Panc1 (cell line): Measurements from ENCODE around the gene ALOXE3. TPM values are rescaled to one million over a fixed set of nuclear protein-coding genes. Genes with fewer than 3 reads are reported as not detected.
A peak's percentile ranks its signal among the peaks of the same experiment; 100 is the strongest.

Source experiments
- ATAC-seq: fragments of 200-7000 bp; cut with Tn5 transposase; 2 replicates; pipeline ENCODE4 v1.9.1; 2020; ENCODE audit warnings: mild to moderate bottlenecking, moderate library complexity
- BruUV-seq: library from RNA; stranded (reverse); fragments of 400-500 nt; replicated peaks from 2 replicates; lab custom pipeline; 2021; lab: Mats Ljungman, UMichigan
- CTCF ChIA-PET: fragments of 300-600 bp; sonication (Branson Sonifier 250); formaldehyde crosslinking; loops from one replicate; lab custom pipeline; 2022; ENCODE audit warnings: antibody characterized with exemption; lab: Charles Lee
- POLR2A ChIA-PET: fragments of 300-600 bp; sonication (Branson Sonifier 250); formaldehyde crosslinking; loops from one replicate; lab custom pipeline; 2022; ENCODE audit warnings: antibody characterized with exemption; lab: Charles Lee
- DNase-seq: peaks from one replicate; pipeline ENCODE4 v3.0.0-alpha.2; 2010; ENCODE audit warnings: low read depth, low spot score
- H3K27ac ChIP-seq: 2 replicates; pipeline ENCODE4 v1.5.1; 2011; ENCODE audit warnings: mild to moderate bottlenecking, low read length, inconsistent platforms
- H3K27me3 ChIP-seq: fragments of 200-500 bp; sonication (Bioruptor generic); 2 replicates; pipeline ENCODE4 v1.6.0; 2014; ENCODE audit warnings: low read length, inconsistent platforms; ENCODE audit not compliant: control insufficient read depth, insufficient read depth
- H3K36me3 ChIP-seq: fragments of 200-500 bp; sonication (Bioruptor generic); 2 replicates; pipeline ENCODE4 v1.5.1; 2014; ENCODE audit warnings: inconsistent platforms, mild to moderate bottlenecking, low read length, moderate library complexity; ENCODE audit not compliant: control insufficient read depth, insufficient read depth
- H3K4me1 ChIP-seq: 2 replicates; pipeline ENCODE4 v1.5.1; 2011; ENCODE audit warnings: inconsistent platforms, mild to moderate bottlenecking, low read length, moderate library complexity; ENCODE audit not compliant: control insufficient read depth, insufficient read depth
- H3K4me3 ChIP-seq, 2 experiments: 2 replicates each; pipeline ENCODE4 v1.5.1; 2011 to 2012; ENCODE audit warnings: low read depth in 2 of 2, low read length in 2 of 2, mild to moderate bottlenecking in 2 of 2, inconsistent platforms in 1 of 2, moderate library complexity in 1 of 2
- H3K9me3 ChIP-seq: fragments of 200-500 bp; sonication (Bioruptor generic); 2 replicates; pipeline ENCODE4 v1.5.1; 2014; ENCODE audit warnings: low read depth, mild to moderate bottlenecking, inconsistent platforms, low read length, moderate library complexity; ENCODE audit not compliant: control insufficient read depth, insufficient read depth
- CTCF ChIP-seq: fragments of 450-650 bp; IDR thresholded peaks from 2 replicates; pipeline ENCODE4 v1.5.1; 2017; ENCODE audit warnings: mild to moderate bottlenecking
- POLR2AphosphoS5 ChIP-seq: IDR thresholded peaks from 2 replicates; pipeline ENCODE4 v1.6.1; 2012; ENCODE audit warnings: mild to moderate bottlenecking, low read depth, low read length, moderate library complexity
- REST ChIP-seq, 2 experiments: IDR thresholded peaks; 2 replicates each; pipeline ENCODE4 v1.6.1; 2011 to 2012; ENCODE audit warnings: low read depth in 2 of 2, control low read depth in 1 of 2, low read length in 1 of 2, mild to moderate bottlenecking in 1 of 2, moderate library complexity in 1 of 2; ENCODE audit not compliant: insufficient read depth in 1 of 2
- SIN3A ChIP-seq: IDR thresholded peaks from 2 replicates; pipeline ENCODE4 v1.6.1; 2012; ENCODE audit warnings: low read depth, mild to moderate bottlenecking, low read length, moderate library complexity, borderline replicate concordance; ENCODE audit not compliant: insufficient read depth
- TCF7L2 ChIP-seq: IDR thresholded peaks from 2 replicates; pipeline ENCODE4 v1.6.1; 2011; ENCODE audit warnings: mild to moderate bottlenecking, low read depth, low read length, inconsistent platforms
- in situ Hi-C: cut with HindIII; loops from 2 replicates; pipeline ENCODE4 v1.10.0; 2016; ENCODE audit warnings: low sequenced_read_pairs, low pct_unique_long_range_greater_than_20kb
- intact Hi-C: fragments of 100-400 bp; cut with micrococcal nuclease; formaldehyde crosslinking; loops from one replicate; pipeline ENCODE4 v1.10.0; 2022; ENCODE audit not compliant: unreplicated experiment
- total RNA-seq: library from RNA; stranded (reverse); gene quantifications from one replicate; pipeline ENCODE4 v1.2.1, GENCODE V29; 2021; ENCODE audit not compliant: unreplicated experiment

ALOXE3 gene
- total RNA-seq, 1 experiment from 2014 or later = 0.46 TPM

DNA sequence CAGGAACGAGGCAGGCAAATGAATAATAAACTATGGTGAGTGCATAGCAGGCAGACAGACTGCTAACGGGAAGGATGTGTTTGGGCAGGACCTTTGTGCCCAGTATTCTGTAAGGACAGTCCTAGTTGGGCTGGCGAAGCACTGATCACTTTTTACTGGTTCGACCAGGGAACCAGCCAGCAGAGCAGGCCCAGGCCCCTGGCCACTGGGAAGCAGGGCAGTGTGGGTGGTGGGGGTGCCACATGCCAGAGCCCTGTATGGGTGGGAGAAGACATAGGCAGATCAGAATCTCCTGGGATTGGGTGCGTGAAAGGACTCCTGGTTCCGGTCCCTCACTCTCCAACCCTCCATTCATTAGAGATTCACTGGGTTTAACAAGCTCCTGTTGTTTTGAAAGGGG is 48.4 kb upstream of the ALOXE3 start:
- POLR2A ChIA-PET = no interaction called here
- Histone ChIP-seq H3K27me3 (no peaks in the 10 kb centered on the region), H3K4me3 (no peak overlapping the region), H3K9me3 (no peaks in the 10 kb centered on the region), H3K27ac (no peak overlapping the region), H3K36me3 (no peaks in the 10 kb centered on the region; the same call in 1 of the 2 replicates), H3K4me1 (peaks cover 18% of the 10 kb centered on the region)
- BruUV-seq = no TSS peak
- no peak for TF ChIP-seq REST (IDR thresholded peaks at IDR 0.05; ENCODE audit: insufficient read depth in 1 of 2, low read depth in 2 of 2, low read length in 1 of 2)
- TF ChIP-seq POLR2AphosphoS5 = no peak
- no peak for TF ChIP-seq TCF7L2
- TF ChIP-seq CTCF = no peak
- no peak for TF ChIP-seq SIN3A
- intact Hi-C loops (no loop called here), in situ Hi-C loops (no loop called here)
- CTCF ChIA-PET = no interaction called here
- ATAC-seq (no peak), DNase-seq (no peak)

- DNase-seq (no peak), ATAC-seq (no peak)
- no TSS peak for BruUV-seq
- intact Hi-C loops (no loop called here), in situ Hi-C loops (no loop called here)
- CTCF ChIA-PET = no interaction called here
- TF ChIP-seq SIN3A = no peak
- no peak for TF ChIP-seq CTCF
- no peak for TF ChIP-seq POLR2AphosphoS5
- no peak for TF ChIP-seq REST (IDR thresholded peaks at IDR 0.05; ENCODE audit: insufficient read depth in 1 of 2, low read depth in 2 of 2, low read length in 1 of 2)
- TF ChIP-seq TCF7L2 = no peak
- H3K4me3 ChIP-seq = peak overlapping the region in 1 of 2 experiments; percentile 53; a peak in 1 of 4 replicates
- H3K27ac ChIP-seq = peak overlapping the region; percentile 71
- no peaks in the 10 kb centered on the region for H3K27me3 ChIP-seq
- no peaks in the 10 kb centered on the region for H3K9me3 ChIP-seq
- peaks cover 23% of the 10 kb centered on the region for H3K4me1 ChIP-seq
- no peaks in the 10 kb centered on the region; the same call in none of the 2 replicates for H3K36me3 ChIP-seq
- POLR2A ChIA-PET = no interaction called here
Measured at GRCh38 chr17:8164815-8165131, 46.5 kb upstream of the ALOXE3 start.
